Medulla oblongata (tissue), 1 donor: ENCODE measurements around the gene C19orf85.
A peak's percentile ranks its signal among the peaks of the same experiment; 100 is the strongest.
"Not testable (repeated sequence)": the region's sequence is repeated elsewhere in the genome, so short reads cannot be mapped to it uniquely, and the experiment has no call there.

Experiments
- DNase-seq: peaks from one replicate; pipeline ENCODE4 v3.0.0-alpha.2; 2015; ENCODE audit errors: extremely low spot score

Gene C19orf85

GRCh38 chr19:55441319-55441691 is 23.2 kb downstream of the C19orf85 start:
- no peak for DNase-seq

DNA sequence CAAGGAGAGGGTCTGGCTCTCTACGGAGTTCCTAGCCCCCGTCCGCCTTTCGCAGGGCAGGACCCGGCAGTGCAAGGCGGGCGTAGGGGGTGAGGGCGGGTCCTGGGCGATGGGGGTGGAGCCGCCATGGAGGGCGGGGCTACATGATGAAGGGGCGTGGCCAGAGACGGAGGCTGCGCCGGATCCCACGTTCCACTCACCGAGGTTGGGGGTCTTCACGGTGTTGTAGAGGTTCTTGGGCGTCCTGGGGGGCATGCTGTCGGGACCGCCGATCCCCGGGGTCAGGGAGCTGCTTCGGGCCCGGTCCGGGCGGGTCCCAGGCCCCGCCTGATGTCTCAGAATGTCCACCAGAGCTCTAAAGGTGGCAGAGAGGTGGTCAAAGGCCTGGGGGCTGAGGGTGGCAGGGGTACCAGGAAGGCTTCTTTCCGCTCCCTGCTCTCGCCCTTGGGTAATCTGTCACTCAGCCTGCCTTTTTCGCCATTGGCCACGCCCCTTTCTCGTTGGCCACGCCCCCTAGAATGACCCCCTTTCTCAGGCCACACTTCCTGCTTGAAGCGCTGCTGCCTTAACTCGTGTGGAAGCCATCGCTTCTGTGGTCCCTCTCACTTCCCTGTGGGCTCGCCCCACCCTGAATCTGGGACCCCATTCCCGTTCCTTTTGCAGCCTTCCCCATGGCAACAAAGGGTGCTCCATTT is 24.0 kb downstream of the C19orf85 start:
- DNase-seq, result no peak

- no peak for DNase-seq
Observed at GRCh38 chr19:55439052-55439451, 25.5 kb downstream of the C19orf85 start.

DNA sequence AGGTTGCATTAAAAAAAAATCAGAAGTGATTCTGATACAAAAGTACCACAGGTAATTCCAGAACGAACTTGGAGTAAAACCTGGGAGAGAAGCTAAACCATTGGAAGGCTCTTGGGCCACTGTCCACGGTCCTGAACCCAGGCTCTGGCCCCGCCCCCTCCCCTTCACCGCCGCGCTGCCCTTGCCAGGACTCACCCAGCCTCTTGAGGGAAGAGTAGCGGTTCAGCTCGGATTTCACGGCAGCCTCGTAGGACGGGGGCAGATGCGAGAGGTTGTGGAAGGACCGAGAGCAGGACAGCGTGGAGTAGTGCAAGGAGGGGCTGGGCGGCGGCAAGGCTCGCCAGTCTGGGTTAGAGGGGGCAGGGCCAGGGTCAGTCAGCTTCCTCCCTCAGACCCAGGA is 27.1 kb downstream of the C19orf85 start:
- DNase-seq, result peak; percentile 17

GRCh38 chr19:55436847-55437246 is 27.7 kb downstream of the C19orf85 start:
- DNase-seq, result no peak

DNA sequence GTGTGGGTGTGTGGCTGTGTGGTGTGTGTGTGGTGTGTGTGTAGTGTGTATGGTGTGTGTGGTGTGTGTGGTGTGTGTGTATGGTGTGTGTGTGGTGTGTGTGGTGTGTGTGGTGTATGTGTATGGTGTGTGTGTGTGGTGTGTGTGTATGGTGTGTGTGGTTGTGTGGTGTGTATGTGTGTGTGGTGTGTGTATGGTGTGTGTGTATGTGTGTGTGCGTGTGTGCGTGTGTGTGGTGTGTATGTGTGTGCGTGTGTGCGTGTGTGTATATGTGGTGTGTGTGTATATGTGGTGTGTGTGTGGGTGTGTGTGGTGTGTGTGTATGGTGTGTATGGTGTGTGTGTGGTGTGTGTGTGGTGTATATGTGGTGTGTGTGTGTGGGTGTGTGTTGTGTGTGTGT is 29.5 kb downstream of the C19orf85 start:
- DNase-seq, result no peak

- no peak for DNase-seq
Observed at GRCh38 chr19:55434356-55434919, 30.1 kb downstream of the C19orf85 start.

- DNase-seq, result no peak
Observed at GRCh38 chr19:55433292-55433691, 31.3 kb downstream of the C19orf85 start.

- DNase-seq, result peak; percentile 1
Observed at GRCh38 chr19:55432241-55432959, 32.2 kb downstream of the C19orf85 start.

GRCh38 chr19:55431183-55431582 is 33.4 kb downstream of the C19orf85 start:
- no peak for DNase-seq

GRCh38 chr19:55426042-55426441 is 38.5 kb downstream of the C19orf85 start:
- DNase-seq, result peak; percentile 96

- no peak for DNase-seq
Observed at GRCh38 chr19:55424518-55424917, 40.0 kb downstream of the C19orf85 start.

DNA sequence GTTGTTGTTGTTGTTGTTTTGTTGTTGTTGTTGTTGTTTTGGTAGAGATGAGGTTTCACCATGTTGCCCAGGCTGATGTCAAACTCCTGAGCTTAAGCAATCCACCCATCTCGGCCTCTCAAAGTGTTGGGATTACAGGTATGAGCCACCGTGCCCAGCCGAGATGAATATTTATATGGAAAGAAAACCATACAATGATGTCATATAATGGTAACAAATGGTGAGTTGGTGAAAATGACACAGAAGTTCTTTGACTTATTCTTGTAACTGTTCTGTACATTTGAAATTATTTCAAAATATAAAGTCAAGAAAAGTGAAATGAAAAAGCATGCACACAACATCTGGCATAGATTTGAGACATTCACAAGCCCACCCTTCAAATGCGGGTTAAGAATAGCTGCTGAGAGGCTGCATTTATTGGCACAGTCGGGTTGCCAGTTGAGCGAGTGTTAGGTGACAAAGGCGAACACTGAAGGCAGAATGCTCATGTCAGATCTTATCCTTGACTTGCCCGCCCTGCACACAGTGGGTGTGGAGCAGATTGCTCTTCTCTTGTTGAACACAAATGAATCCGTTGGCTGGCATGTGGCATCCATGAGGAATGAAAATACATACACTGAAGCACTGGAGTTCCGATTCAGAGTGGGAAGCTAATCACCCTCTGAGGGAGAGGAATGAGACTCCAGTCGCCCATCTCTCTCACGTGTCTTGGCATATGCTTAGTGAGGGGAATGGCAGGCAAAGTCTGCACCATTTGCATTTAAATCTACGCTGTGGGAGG is 41.1 kb downstream of the C19orf85 start:
- no peak for DNase-seq

DNA sequence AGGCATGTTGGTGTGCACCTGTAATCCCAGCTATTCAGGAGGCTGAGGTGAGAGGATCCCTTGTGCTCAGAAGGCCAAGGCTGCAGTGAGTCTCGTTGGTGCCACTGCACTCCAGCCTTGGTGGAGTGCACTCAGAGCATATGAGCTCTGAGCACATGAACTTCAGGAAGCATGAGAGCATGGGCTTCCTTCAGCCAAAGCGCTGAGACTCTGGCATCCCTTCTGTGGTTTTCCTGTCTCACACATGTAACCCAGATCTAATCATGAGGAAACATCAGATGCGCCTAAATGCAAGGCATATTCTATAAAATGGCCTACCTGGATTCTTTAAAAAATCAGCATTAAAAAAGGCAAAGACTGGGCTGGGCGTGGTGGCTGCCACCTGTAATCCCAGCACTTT is 43.3 kb downstream of the C19orf85 start:
- DNase-seq, result not testable (repeated sequence)

- no peak for DNase-seq
Observed at GRCh38 chr19:55419624-55420236, 44.8 kb downstream of the C19orf85 start.

DNA sequence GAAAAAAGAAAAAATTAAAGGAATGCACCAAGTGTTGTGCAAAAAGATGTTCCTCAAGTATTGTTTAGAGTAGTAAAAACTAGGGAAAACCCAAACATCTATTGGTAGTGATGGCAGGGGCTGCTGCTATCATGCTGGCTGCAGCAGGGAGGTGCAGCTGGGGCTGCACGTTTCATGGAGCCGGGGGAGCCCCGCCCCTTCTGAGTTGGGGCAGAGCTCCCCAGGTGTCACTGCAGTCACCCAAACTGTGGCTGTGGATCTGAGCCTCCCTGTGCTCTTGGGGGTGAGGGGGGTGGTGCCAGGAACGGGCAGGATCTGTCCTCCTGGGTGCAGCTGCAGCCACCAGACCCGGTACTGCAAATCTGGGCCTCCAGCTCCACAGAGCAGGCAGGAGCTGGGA is 45.4 kb downstream of the C19orf85 start:
- no peak for DNase-seq

DNA sequence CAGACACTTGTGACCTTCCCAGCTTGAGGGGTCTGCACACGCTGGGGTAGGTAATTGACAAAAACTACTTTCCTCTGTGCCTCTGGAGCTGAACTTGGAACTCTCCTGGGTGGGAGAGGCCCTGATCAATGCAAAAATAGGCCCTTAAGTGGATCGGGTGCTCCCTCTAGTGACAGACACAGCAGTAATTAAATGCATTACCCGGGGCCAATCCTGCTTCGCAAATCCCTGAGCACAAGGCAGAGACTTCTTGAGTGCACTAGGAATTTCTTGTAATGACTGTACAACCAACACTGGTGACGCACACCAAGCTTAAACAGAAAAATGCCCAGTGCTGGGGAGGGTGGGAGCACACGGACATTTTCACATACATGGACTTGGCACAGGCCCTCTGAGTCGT is 46.4 kb downstream of the C19orf85 start:
- peak; percentile 87 for DNase-seq
